Neural crest cell (in vitro differentiated cells): Measurements from ENCODE around the gene TRAPPC5. TPM values are rescaled to one million over a fixed set of nuclear protein-coding genes. Genes with fewer than 3 reads are reported as not detected.

ENCODE experiments used
- DNase-seq: peaks from one replicate; pipeline ENCODE4 v3.0.0; 2021; ENCODE audit warnings: low read depth, mixed read lengths, low spot score
- H3K27ac Mint-ChIP-seq: one replicate; pipeline ENCODE4 v1.8.0; 2021; ENCODE audit warnings: mild to moderate bottlenecking, mixed read lengths; ENCODE audit not compliant: unreplicated experiment
- H3K27me3 Mint-ChIP-seq: 2 replicates; pipeline ENCODE4 v1.8.0; 2021; ENCODE audit warnings: low read depth, mild to moderate bottlenecking, mixed read lengths
- H3K36me3 Mint-ChIP-seq: 2 replicates; pipeline ENCODE4 v1.8.0; 2021; ENCODE audit warnings: low read depth, mild to moderate bottlenecking, mixed read lengths
- H3K4me1 Mint-ChIP-seq: 2 replicates; pipeline ENCODE4 v1.8.0; 2021; ENCODE audit warnings: mixed read lengths
- H3K4me3 Mint-ChIP-seq: one replicate; pipeline ENCODE4 v1.8.0; 2021; ENCODE audit warnings: mild to moderate bottlenecking, mixed read lengths
- H3K9me3 Mint-ChIP-seq: 2 replicates; pipeline ENCODE4 v1.8.0; 2021; ENCODE audit warnings: mixed read lengths
- total RNA-seq: library from RNA; stranded (reverse); gene quantifications from 2 replicates; pipeline ENCODE4 v1.2.1, GENCODE V29; 2021
- TF ChIP-seq, protein P1 (sequence below): fragments of 200-600 bp; sonication (generic); conservative IDR thresholded peaks from 2 replicates; pipeline ENCODE4 v1.5.0; 2021; ENCODE audit warnings: antibody characterized with exemption, mild to moderate bottlenecking

TRAPPC5 gene
- total RNA-seq, 1 donor from 2014 or later: 83.8 TPM

DNA sequence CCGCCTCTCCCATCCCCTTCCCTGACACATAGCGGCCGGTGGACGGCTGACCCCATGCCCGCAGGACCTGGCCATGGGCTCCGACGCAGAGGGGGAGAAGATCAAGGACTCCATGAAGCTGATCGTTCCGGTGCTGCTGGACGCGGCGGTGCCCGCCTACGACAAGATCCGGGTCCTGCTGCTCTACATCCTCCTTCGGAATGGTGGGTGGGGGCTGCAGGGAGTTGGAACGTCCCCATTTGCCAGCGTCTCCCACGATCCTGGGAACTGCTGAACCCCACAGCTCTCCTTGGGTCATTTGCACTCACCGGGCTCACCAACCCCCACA, 36.1 kb upstream of the TRAPPC5 start:
- Mint-ChIP-seq H3K9me3 (peaks cover 7% of the 10 kb centered on the region), H3K27ac (no peak overlapping the region), H3K36me3 (no peaks in the 10 kb centered on the region), H3K4me3 (no peak overlapping the region), H3K27me3 (peaks cover 18% of the 10 kb centered on the region), H3K4me1 (no peaks in the 10 kb centered on the region)
- no peak for DNase-seq
- TF ChIP-seq, protein P1, sequence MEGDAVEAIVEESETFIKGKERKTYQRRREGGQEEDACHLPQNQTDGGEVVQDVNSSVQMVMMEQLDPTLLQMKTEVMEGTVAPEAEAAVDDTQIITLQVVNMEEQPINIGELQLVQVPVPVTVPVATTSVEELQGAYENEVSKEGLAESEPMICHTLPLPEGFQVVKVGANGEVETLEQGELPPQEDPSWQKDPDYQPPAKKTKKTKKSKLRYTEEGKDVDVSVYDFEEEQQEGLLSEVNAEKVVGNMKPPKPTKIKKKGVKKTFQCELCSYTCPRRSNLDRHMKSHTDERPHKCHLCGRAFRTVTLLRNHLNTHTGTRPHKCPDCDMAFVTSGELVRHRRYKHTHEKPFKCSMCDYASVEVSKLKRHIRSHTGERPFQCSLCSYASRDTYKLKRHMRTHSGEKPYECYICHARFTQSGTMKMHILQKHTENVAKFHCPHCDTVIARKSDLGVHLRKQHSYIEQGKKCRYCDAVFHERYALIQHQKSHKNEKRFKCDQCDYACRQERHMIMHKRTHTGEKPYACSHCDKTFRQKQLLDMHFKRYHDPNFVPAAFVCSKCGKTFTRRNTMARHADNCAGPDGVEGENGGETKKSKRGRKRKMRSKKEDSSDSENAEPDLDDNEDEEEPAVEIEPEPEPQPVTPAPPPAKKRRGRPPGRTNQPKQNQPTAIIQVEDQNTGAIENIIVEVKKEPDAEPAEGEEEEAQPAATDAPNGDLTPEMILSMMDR: no peak

DNA sequence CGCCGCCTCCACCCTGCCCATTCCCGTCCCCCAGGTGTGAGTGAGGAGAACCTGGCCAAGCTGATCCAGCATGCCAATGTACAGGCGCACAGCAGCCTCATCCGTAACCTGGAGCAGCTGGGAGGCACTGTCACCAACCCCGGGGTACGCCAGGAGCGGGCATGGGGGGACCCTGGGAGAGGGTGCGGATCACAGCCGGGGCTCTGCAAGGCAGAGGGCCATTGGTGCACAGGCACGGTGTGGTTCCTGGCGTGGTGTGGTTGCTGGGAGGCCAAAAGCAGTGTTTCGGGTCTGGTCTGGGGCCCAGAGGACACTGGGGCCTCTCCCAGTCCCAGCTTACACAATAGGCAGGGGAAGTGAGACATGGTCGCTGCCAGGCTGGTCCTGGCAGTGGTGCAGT, 35.5 kb upstream of the TRAPPC5 start:
- Mint-ChIP-seq H3K9me3 (peaks cover 2% of the 10 kb centered on the region), H3K36me3 (no peaks in the 10 kb centered on the region), H3K27ac (no peak overlapping the region), H3K4me1 (no peaks in the 10 kb centered on the region), H3K27me3 (peaks cover 15% of the 10 kb centered on the region), H3K4me3 (no peak overlapping the region)
- TF ChIP-seq, protein P1: no peak
- DNase-seq: no peak

DNA sequence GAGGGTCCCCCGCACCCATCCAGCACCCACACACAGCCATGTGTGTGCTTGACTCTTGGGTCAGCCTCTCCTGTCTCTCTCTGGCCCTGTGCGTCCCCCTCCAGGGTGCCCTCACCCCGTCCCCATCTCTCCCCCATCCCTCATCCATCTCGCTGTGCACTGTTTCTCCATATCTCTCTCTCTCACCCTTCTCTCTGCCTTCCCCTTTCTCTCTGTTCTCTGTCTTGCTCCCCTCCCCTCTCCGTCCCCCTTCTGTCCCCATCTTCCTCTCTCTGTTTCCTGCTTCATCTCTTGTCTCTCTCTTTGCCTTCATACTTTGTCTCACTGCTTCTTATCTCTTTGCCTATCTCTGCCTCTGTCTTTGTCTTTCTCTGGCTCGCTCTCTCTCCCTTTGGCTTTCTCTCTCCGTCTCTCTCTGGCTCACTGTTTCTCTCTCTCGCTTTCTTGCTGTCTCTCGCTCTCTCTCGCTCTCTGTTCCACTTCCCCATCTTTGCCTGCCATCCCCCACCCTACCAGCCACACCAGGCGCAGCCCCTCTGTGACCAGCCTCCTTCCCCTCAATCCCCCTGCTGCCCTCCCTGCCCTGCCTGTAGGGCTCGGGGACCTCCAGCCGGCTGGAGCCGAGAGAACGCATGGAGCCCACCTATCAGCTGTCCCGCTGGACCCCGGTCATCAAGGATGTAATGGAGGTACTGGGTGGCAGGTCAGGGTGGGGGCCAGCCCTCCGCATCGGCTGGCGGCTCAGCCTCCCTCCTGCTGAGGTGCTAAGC, 34.8 kb upstream of the TRAPPC5 start:
- DNase-seq: no peak
- Mint-ChIP-seq H3K4me3 (peak overlapping the region; percentile 8), H3K36me3 (no peaks in the 10 kb centered on the region), H3K27me3 (peaks cover 17% of the 10 kb centered on the region), H3K27ac (no peak overlapping the region), H3K4me1 (no peaks in the 10 kb centered on the region), H3K9me3 (no peaks in the 10 kb centered on the region)
- TF ChIP-seq, protein P1: no peak

DNA sequence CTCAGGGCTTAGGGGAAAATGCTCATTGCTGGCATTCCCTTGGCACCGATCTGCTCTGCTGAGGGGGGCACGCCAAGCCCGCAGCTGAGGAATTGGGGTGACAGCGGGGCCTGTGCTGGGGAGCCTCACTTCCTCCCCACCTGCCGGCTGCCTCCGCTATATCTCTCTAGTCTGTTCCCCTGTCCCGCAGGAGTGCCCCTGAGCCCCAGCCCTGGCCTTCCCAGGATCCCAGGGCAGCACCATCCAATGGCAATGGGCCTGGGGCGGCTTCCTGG, 34.3 kb upstream of the TRAPPC5 start:
- no peaks in the 10 kb centered on the region for H3K4me1 Mint-ChIP-seq
- peaks cover 19% of the 10 kb centered on the region for H3K27me3 Mint-ChIP-seq
- no peaks in the 10 kb centered on the region for H3K36me3 Mint-ChIP-seq
- no peak for DNase-seq
- TF ChIP-seq, protein P1: no peak
- no peak overlapping the region for H3K4me3 Mint-ChIP-seq
- no peaks in the 10 kb centered on the region for H3K9me3 Mint-ChIP-seq
- no peak overlapping the region for H3K27ac Mint-ChIP-seq

DNA sequence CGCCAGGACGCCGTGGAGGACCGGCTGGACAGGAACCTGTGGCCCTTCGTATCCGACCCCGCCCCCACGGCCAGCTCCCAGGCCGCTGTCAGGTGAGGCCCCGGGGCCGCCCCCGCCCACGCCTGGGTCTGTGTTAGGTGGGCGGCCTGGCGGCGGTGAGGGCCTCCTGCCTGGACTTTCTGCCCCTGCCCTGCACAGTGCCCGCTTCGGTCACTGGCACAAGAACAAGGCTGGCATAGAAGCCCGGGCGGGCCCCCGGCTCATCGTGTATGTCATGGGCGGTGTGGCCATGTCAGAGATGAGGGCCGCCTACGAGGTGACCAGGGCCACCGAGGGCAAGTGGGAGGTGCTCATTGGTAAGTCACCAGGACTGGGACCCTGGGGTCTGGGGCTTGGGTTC, 33.5 kb upstream of the TRAPPC5 start:
- Mint-ChIP-seq H3K9me3 (no peaks in the 10 kb centered on the region), H3K4me3 (no peak overlapping the region), H3K27ac (no peak overlapping the region), H3K36me3 (no peaks in the 10 kb centered on the region), H3K4me1 (peaks cover 2% of the 10 kb centered on the region), H3K27me3 (peaks cover 24% of the 10 kb centered on the region)
- DNase-seq: no peak
- TF ChIP-seq, protein P1: no peak
